Lung (tissue), 12 donors: ENCODE results near the gene CAMK1D. TPM values are rescaled to one million over a fixed set of nuclear protein-coding genes. Genes with fewer than 3 reads are reported as not detected.

Experiments
- ATAC-seq: fragments of 200-7000 bp; cut with Tn5 transposase; one replicate; pipeline ENCODE4 v1.9.1; 2020; ENCODE audit warnings: moderate number of reproducible peaks; ENCODE audit not compliant: insufficient read depth, low FRiP score
- DNase-seq, 3 donors: peaks; one replicate each; pipeline ENCODE4 v3.0.0-alpha.2; 2013 to 2017
- H3K27ac ChIP-seq, 2 donors: one replicate each; pipeline ENCODE4 v1.5.1; 2013; ENCODE audit warnings: mild to moderate bottlenecking in 2 of 2, moderate library complexity in 2 of 2, control low read depth in 1 of 2, inconsistent platforms in 1 of 2, low read depth in 1 of 2, low read length in 1 of 2
- H3K27me3 ChIP-seq, 3 donors: one replicate each; pipeline ENCODE4 v1.5.1; 2013; ENCODE audit warnings: low read length in 2 of 3; ENCODE audit not compliant: control insufficient read depth in 3 of 3, insufficient read depth in 3 of 3
- H3K36me3 ChIP-seq, 4 donors: one replicate each; pipeline ENCODE4 v1.5.1; 2013; ENCODE audit warnings: low read length in 4 of 4, mild to moderate bottlenecking in 1 of 4, moderate library complexity in 1 of 4; ENCODE audit not compliant: control insufficient read depth in 4 of 4, insufficient read depth in 4 of 4
- H3K4me1 ChIP-seq, 5 donors: one replicate each; pipeline ENCODE4 v1.5.1; 2013; ENCODE audit warnings: low read length in 5 of 5, mild to moderate bottlenecking in 2 of 5, moderate library complexity in 1 of 5; ENCODE audit not compliant: control insufficient read depth in 5 of 5, insufficient read depth in 5 of 5
- H3K4me3 ChIP-seq: one replicate; pipeline ENCODE4 v1.5.1; 2013; ENCODE audit warnings: mild to moderate bottlenecking, control low read depth, moderate library complexity
- H3K9ac ChIP-seq, 2 donors: one replicate each; pipeline ENCODE4 v1.5.1; 2013; ENCODE audit warnings: low read length in 2 of 2, control low read depth in 1 of 2; ENCODE audit not compliant: insufficient read depth in 1 of 2
- H3K9me3 ChIP-seq, 4 donors: one replicate each; pipeline ENCODE4 v1.5.1; 2013; ENCODE audit warnings: low read length in 3 of 4, mild to moderate bottlenecking in 1 of 4, moderate library complexity in 1 of 4; ENCODE audit not compliant: control insufficient read depth in 4 of 4, insufficient read depth in 3 of 4
- CTCF ChIP-seq: IDR thresholded peaks from 2 replicates; pipeline ENCODE4 v1.5.1; 2012; ENCODE audit warnings: mild to moderate bottlenecking; ENCODE audit errors: control extremely low read depth, extremely low read depth
- WGBS, 2 donors: extraction: QIAGEN DNeasy Blood & Tissue Kit; methylation state at CpG; one replicate each; pipeline ENCODE4 v1.1.7; 2013; 5-methylcytosine and 5-hydroxymethylcytosine counted together
- polyA plus RNA-seq, 2 donors: library from polyadenylated mRNA; stranded (reverse); fragments of 200-250 nt; gene quantifications; one replicate each; pipeline ENCODE4 v1.2.1, GENCODE V29; 2013
- total RNA-seq, 2 donors: library from RNA; depleted of rRNA in 1 of 2; stranded (reverse); fragments of >200 nt in 1 of 2; gene quantifications; one replicate each; pipeline ENCODE4 v1.2.1, GENCODE V29; 2014 to 2021
- donor health status: control.
- donor health status: control.
- donor health status: Bipolar disorder and iron deficiency.
- donor health status: healthy.
- donor health status: DM: yes; HTN: yes; CAD: no.

The CAMK1D gene
- total and polyA plus RNA-seq, 4 donors: 3.2 to 37.4 (median 7.0) TPM

GRCh38 chr10:12605580-12606405, 256.4 kb downstream of the CAMK1D start:
- H3K36me3 ChIP-seq: no peaks in the 10 kb centered on the region
- ATAC-seq: peak; percentile 78
- DNase-seq: peak; percentile 73 to 84 (median 79)
- no peaks in the 10 kb centered on the region for H3K27me3 ChIP-seq
- H3K4me1 ChIP-seq: peaks cover 0 to 13% (median 4%) of the 10 kb centered on the region in 5 donors
- 18 to 27% methylated on average over 27 of the region's 27 CpGs for WGBS, 2 donors
- H3K9me3 ChIP-seq: no peaks in the 10 kb centered on the region
- peak overlapping the region; percentile 21 to 34 for H3K9ac ChIP-seq
- H3K4me3 ChIP-seq: no peak overlapping the region
- H3K27ac ChIP-seq: peak overlapping the region in 1 of 2 donors; percentile 29
- no peak for TF ChIP-seq CTCF

GRCh38 chr10:12606461-12606860, 257.1 kb downstream of the CAMK1D start:
- no peak for ATAC-seq
- H3K36me3 ChIP-seq: no peaks in the 10 kb centered on the region
- no peaks in the 10 kb centered on the region for H3K9me3 ChIP-seq
- peaks cover 0 to 13% (median 4%) of the 10 kb centered on the region in 5 donors for H3K4me1 ChIP-seq
- H3K27me3 ChIP-seq: no peaks in the 10 kb centered on the region
- WGBS, 2 donors: 58 to 73% methylated on average over 12 of the region's 12 CpGs
- H3K9ac ChIP-seq: no peak overlapping the region
- no peak for TF ChIP-seq CTCF
- no peak for DNase-seq
- H3K4me3 ChIP-seq: no peak overlapping the region
- no peak overlapping the region for H3K27ac ChIP-seq

GRCh38 chr10:12608761-12609160, 259.4 kb downstream of the CAMK1D start:
- DNase-seq (no peak), ATAC-seq (no peak)
- no peak for TF ChIP-seq CTCF
- 70 to 78% methylated on average over 6 of the region's 6 CpGs for WGBS, 2 donors
- Histone ChIP-seq H3K27me3 (peaks cover 0 to 8% (median 0%) of the 10 kb centered on the region in 3 donors), H3K4me3 (no peak overlapping the region), H3K4me1 (peaks cover 0 to 13% (median 4%) of the 10 kb centered on the region in 5 donors), H3K36me3 (no peaks in the 10 kb centered on the region), H3K9ac (no peak overlapping the region), H3K27ac (no peak overlapping the region), H3K9me3 (no peaks in the 10 kb centered on the region)
